Stimulated activated naive B cell treated with anti-CD40 and anti-IgM and Interleukin-4, amounts not matched to agents 10 μg/mL and 1 μg/mL and 100 μg/mL, for 72 hours (primary cell): Measurements from ENCODE around the gene SMARCC2.

ENCODE experiments used
- ATAC-seq, 2 donors: fragments of 150-1000 bp; cut with Tn5 transposase; replicated peaks; 2 replicates each; pipeline ENCODE4 v1.10.0; 2021; ENCODE audit warnings: moderate library complexity in 1 of 2
- DNase-seq: peaks from one replicate; pipeline ENCODE4 v3.0.0; 2021
- H3K27ac Mint-ChIP-seq: one replicate; pipeline ENCODE4 v1.8.0; 2022; ENCODE audit warnings: mild to moderate bottlenecking, mixed read lengths
- H3K27me3 Mint-ChIP-seq, 2 donors: one replicate each; pipeline ENCODE4 v1.8.0; 2022; ENCODE audit warnings: mixed read lengths in 2 of 2
- H3K36me3 Mint-ChIP-seq, 2 donors: one replicate each; pipeline ENCODE4 v1.8.0; 2022; ENCODE audit warnings: mixed read lengths in 2 of 2, mild to moderate bottlenecking in 1 of 2
- H3K4me1 Mint-ChIP-seq, 2 donors: one replicate each; pipeline ENCODE4 v1.8.0; 2022; ENCODE audit warnings: mixed read lengths in 2 of 2, mild to moderate bottlenecking in 1 of 2
- H3K4me3 Mint-ChIP-seq, 2 donors: one replicate each; pipeline ENCODE4 v1.8.0; 2022; ENCODE audit warnings: mild to moderate bottlenecking in 2 of 2, mixed read lengths in 2 of 2, moderate library complexity in 1 of 2
- H3K9me3 Mint-ChIP-seq, 2 donors: one replicate each; pipeline ENCODE4 v1.8.0; 2022; ENCODE audit warnings: mixed read lengths in 2 of 2, mild to moderate bottlenecking in 1 of 2

Gene SMARCC2

DNA sequence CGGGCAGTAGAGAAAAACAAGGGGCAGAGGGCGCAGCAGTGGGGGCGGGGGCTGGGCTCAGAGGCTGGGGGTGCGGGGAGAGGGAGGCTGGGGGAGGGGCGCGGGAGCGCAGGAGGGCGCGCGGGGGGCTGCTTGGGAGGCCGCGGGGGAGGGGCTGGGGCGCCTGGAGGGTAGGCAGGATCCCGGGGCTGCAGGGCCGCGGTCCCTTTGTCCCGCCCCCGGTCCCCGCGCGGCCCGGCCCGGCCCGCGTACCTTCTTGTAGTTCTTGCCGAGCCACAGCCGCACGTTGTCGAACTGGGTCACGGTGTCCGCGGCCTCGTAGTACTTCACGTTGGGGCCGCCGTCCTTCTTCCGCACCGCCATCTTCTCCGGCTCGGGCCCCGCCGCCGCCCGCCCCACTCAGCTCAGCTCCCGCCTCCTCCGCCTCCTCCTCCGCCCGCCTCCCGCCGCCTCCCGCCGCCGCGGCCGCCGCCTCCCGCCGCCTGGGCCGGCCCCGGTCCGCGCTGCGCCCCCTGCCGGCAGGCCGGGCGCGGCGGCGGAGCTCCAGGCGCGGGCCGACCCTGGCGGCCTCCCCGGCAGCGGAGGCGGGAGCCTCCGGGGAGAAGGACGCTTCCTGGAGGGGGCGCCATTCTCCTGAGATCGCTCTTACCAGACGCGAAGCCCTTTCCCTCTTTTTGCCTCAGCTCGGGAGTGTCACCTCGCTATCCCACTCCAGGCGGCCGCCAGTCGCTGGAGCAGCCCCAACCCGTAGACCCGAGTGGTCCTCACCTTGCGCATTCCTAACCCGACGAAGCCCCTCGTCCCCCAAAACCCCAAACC lies at the start of gene SMARCC2:
Gene SMARCC2 (minus strand): TSS at position 385 of the 819 bp plus-strand sequence. CDS start 22 bp downstream, at position 363.
- Mint-ChIP-seq H3K27me3 (peaks cover 0 to 4% of the 10 kb centered on the region in 2 donors), H3K27ac (peak within 1 kb of the TSS; percentile 100), H3K9me3 (no peaks in the 10 kb centered on the region), H3K4me3 (peak within 1 kb of the TSS; percentile 84 to 92), H3K36me3 (peaks cover 17 to 19% of the 10 kb centered on the region in 2 donors), H3K4me1 (peaks cover 29 to 53% of the 10 kb centered on the region in 2 donors)
- ATAC-seq: peak; percentile 84 to 90
- peak; percentile 76 for DNase-seq

DNA sequence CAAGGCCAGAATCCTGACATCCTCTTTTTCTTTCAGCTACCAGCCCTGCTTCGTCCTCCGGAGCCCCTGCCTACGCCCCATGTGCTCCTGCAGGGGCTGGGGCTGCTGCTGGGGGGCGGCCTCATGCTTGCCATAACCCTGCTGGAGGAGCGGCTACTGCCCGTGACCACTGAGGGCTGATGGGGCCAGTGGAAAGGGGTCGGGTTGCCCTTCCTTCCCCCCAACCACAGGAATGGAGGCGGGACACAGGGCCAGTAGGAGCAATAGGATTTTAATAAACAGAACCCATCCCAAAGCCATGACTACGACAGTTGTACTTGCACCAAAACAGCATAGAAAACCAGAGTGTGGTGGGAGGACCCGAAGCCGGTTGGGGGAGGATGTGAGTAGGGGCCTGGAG lies 48.3 kb upstream of the SMARCC2 start:
- Mint-ChIP-seq H3K9me3 (no peaks in the 10 kb centered on the region), H3K36me3 (peaks cover 17 to 42% of the 10 kb centered on the region in 2 donors), H3K27me3 (no peaks in the 10 kb centered on the region), H3K4me3 (no peak overlapping the region), H3K4me1 (peaks cover 7 to 8% of the 10 kb centered on the region in 2 donors), H3K27ac (no peak overlapping the region)
- DNase-seq (no peak), ATAC-seq (no peak)

DNA sequence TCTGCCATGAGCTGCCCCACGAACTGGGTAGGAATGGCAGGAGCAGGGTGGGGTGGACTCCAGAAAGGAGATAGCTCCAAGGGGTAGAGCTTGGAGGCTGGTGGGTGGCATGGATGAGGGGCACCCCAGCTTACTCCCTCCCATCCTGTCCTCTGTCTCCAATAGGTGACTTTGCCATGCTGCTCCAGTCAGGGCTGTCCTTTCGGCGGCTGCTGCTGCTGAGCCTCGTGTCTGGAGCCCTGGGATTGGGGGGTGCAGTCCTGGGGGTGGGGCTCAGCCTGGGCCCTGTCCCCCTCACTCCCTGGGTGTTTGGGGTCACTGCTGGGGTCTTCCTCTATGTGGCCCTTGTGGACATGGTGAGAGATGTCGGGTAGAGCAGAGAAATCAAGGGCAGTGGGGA lies 47.7 kb upstream of the SMARCC2 start:
- peaks cover 12 to 36% of the 10 kb centered on the region in 2 donors for H3K36me3 Mint-ChIP-seq
- H3K27me3 Mint-ChIP-seq: no peaks in the 10 kb centered on the region
- ATAC-seq (no peak), DNase-seq (no peak)
- no peak overlapping the region for H3K27ac Mint-ChIP-seq
- no peaks in the 10 kb centered on the region for H3K9me3 Mint-ChIP-seq
- peaks cover 2% of the 10 kb centered on the region in 2 donors for H3K4me1 Mint-ChIP-seq
- H3K4me3 Mint-ChIP-seq: no peak overlapping the region

DNA sequence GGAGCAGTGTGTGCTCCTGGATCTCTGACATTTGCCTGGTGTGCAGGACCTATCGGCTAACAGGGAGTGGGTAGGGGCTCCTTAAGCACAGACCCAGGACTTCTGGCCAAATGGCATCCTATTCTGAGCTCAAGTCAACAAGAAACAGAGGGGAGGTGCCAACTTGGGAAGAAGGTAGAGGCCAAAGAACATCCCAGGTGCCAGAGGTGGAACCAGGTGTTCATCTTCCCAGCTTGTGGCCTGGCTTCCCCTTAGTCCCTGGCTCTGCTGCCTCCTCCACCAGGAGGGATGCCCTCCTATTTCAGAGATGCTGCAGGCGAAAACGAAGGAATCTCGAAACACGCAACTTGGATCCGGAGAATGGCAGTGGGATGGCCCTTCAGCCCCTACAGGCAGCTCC lies 46.8 kb upstream of the SMARCC2 start:
- H3K9me3 Mint-ChIP-seq: no peaks in the 10 kb centered on the region
- no peak overlapping the region for H3K4me3 Mint-ChIP-seq
- no peak overlapping the region for H3K27ac Mint-ChIP-seq
- DNase-seq: no peak
- ATAC-seq: no peak
- H3K27me3 Mint-ChIP-seq: no peaks in the 10 kb centered on the region
- H3K36me3 Mint-ChIP-seq: peaks cover 7 to 29% of the 10 kb centered on the region in 2 donors
- no peaks in the 10 kb centered on the region for H3K4me1 Mint-ChIP-seq

DNA sequence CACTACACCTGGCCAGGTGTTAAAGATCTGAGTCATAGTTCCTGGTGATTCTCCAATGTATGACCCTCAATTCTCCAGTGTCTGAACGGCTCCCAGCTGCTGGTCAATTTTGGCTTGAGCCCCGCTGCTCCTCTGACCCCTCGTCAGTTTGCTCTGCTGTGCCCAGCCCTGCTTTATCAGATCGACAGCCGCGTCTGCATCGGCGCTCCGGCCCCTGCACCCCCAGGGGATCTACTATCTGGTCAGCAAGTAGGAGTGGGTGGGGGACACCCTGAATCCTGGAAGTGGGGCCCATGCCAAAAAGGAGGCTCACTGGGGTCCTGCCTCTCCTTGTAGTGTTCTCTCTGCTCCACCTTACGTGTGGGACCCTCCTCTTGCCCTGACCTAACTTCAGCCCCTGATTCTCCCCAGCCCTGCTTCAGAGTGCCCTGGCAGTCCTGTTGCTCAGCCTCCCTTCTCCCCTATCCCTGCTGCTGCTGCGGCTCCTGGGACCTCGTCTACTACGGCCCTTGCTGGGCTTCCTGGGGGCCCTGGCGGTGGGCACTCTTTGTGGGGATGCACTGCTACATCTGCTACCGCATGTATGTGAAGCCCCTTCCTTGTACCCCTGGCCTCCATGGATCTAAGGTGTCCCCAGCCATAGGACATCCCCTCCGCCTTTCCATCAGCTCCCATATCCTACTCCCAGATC lies 45.6 kb upstream of the SMARCC2 start:
- peak overlapping the region; percentile 83 for H3K27ac Mint-ChIP-seq
- H3K4me3 Mint-ChIP-seq: no peak overlapping the region
- ATAC-seq: no peak
- peaks cover 4 to 5% of the 10 kb centered on the region in 2 donors for H3K4me1 Mint-ChIP-seq
- H3K9me3 Mint-ChIP-seq: no peaks in the 10 kb centered on the region
- no peak for DNase-seq
- no peaks in the 10 kb centered on the region for H3K27me3 Mint-ChIP-seq
- H3K36me3 Mint-ChIP-seq: peaks cover 2 to 26% of the 10 kb centered on the region in 2 donors

DNA sequence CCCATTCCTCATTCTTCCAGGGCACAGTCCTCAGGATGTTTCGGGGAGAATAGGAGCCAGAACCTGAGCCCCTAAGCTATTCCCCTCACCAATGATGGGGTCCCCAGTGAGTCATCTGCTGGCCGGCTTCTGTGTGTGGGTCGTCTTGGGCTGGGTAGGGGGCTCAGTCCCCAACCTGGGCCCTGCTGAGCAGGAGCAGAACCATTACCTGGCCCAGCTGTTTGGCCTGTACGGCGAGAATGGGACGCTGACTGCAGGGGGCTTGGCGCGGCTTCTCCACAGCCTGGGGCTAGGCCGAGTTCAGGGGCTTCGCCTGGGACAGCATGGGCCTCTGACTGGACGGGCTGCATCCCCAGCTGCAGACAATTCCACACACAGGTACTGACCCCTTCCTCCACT lies 41.9 kb upstream of the SMARCC2 start:
- H3K36me3 Mint-ChIP-seq: peaks cover 11 to 24% of the 10 kb centered on the region in 2 donors
- no peak for DNase-seq
- H3K4me1 Mint-ChIP-seq: peaks cover 4 to 5% of the 10 kb centered on the region in 2 donors
- H3K4me3 Mint-ChIP-seq: no peak overlapping the region
- ATAC-seq: no peak
- H3K27ac Mint-ChIP-seq: no peak overlapping the region
- no peaks in the 10 kb centered on the region for H3K9me3 Mint-ChIP-seq
- no peaks in the 10 kb centered on the region for H3K27me3 Mint-ChIP-seq

DNA sequence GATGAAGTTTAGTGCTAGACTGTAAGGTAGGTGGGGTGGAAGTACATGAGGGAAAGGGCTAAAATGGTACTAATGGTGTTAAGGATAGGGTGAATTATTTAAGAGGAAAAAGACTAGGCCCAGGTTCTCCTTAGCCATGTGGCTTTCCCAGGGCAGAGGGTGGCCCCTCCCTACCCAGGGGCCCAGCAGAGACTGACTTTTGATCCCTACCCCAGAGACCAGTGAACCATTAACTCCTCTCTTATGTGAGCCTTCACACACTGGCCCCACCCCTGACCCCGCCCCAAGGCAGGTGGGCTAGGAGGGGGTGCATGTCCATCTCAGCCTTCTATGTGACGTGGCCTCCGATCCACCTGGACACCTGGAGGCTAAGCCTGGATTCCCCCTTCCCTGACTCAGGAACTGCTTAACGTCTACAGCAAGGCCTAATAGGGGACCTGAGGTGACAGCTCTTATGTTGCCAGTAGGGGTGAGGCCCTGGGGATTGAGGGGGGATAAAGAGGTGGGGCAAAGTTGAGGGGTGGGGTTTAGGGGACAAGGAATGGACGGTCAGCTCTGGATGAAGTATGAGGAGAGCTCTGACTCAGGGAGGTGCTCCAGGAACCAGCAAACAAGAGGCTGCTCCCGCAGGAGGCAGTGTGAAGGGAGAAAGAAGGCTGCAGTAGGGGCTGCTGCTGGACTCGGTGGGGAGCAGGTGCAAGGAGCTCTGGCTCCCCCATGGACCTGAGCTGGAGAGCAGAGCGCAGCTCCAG lies 41.3 kb upstream of the SMARCC2 start:
- Mint-ChIP-seq H3K27ac (peak overlapping the region; percentile 42), H3K4me3 (no peak overlapping the region), H3K27me3 (no peaks in the 10 kb centered on the region), H3K4me1 (peaks cover 4 to 7% of the 10 kb centered on the region in 2 donors), H3K36me3 (peaks cover 13 to 24% of the 10 kb centered on the region in 2 donors), H3K9me3 (no peaks in the 10 kb centered on the region)
- ATAC-seq (no peak), DNase-seq (no peak)

DNA sequence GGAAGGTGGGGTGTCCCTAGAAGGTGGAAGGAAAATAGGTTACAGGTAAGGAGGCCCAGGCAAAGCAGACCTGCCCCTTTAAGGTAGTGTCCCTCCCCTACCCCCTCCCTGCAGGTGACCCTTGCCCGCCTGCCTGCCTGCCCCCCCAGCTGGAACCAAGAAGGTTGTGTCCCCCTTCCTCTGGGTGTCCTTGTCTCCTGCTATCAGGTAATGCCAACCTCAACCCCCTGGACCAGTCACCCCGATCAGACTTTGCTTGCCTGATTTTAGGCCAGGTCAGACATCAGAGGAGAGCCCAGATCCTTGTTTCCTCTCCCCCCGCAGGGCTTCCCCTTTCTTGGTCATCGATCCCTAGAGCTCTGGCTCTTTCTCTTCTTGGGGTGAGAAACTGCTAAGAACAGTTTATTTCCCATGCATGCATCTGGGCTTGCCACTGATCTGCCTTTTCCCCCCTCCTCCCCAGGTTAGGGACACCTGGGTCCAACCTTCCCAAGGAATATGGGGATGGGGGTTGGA lies 40.7 kb upstream of the SMARCC2 start, which contains the start of gene SLC39A5:
Gene SLC39A5 (plus strand): TSS at position 136 of the 516 bp plus-strand sequence. CDS start 1,224 bp downstream, outside the sequence.
- ATAC-seq: no peak
- Mint-ChIP-seq H3K4me1 (peaks cover 11 to 13% of the 10 kb centered on the region in 2 donors), H3K9me3 (no peaks in the 10 kb centered on the region), H3K27me3 (no peaks in the 10 kb centered on the region), H3K36me3 (peaks cover 15 to 28% of the 10 kb centered on the region in 2 donors), H3K27ac (peak within 1 kb of the TSS; percentile 47), H3K4me3 (no peak within 1 kb of the TSS)
- DNase-seq: no peak

DNA sequence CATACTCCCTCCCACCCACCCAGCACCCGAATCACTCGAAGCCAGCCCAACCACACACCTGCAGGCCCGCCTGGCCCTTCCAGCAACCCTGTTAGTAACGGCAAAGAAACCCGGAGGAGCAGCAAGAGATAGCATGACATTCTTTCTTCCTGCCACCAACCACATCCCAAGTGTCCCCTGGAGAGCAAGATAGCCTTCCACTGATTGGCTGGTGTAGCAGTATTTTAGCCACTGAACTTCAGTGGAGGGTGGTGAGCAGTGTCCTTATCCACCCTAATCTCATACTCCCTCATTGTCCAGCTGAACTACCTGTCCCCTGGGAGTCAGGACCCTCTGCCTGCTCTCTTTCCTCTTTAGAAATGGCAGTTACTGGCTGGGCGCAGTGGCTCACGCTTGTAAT lies 39.8 kb upstream of the SMARCC2 start:
- DNase-seq (no peak), ATAC-seq (no peak)
- no peak overlapping the region for H3K4me3 Mint-ChIP-seq
- no peak overlapping the region for H3K27ac Mint-ChIP-seq
- peaks cover 16 to 20% of the 10 kb centered on the region in 2 donors for H3K4me1 Mint-ChIP-seq
- H3K27me3 Mint-ChIP-seq: no peaks in the 10 kb centered on the region
- peaks cover 16 to 28% of the 10 kb centered on the region in 2 donors for H3K36me3 Mint-ChIP-seq
- H3K9me3 Mint-ChIP-seq: no peaks in the 10 kb centered on the region

DNA sequence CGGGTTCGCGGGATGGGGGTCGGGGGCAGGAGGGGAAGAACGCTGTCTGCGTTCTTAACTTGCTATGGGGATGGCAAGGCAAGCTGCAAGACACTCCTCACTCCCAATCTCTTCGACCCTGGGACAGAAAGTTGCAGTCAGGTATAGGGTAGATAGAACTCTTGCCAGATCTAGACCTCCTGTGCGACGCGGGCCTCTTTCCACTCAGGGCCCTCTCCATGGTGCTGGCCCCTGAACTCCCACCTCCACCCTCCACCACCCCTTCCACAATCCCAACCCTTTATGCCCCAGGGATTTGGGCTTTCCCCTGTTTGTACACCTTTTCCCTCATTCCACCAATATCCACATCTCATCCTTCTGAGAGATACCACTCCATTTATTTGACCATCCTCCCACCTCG lies 35.7 kb upstream of the SMARCC2 start:
- H3K4me1 Mint-ChIP-seq: peaks cover 28 to 43% of the 10 kb centered on the region in 2 donors
- DNase-seq: no peak

DNA sequence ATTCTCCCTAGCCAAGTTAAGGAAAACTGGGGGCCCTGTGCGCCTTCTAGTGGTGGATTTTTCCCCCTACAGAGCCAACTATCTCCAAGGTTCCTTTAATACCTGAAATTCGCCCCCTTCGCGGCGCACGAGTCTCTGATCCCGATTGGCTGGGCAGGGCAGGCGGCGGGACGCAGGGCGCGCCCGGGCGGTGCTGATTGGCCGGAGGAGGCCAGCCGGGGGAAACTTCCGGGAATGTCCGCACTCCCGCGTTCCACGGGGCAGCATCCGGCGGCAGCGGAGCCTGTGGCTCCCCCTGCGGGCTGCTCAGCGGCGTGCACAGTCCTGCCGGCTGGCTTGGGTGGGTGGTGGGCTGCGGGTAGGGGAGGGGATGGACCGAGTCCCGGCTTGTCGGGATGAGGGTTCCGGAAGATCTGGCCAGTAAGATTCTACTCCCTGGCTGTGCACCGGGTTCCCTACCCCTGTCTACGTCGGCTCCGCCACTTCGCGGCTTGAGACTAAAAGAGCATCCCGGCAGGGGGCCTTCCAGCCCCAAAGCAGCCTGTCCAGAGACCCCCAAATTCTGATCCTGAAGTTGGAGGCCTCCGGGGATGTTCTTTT lies 34.9 kb upstream of the SMARCC2 start, which contains the start of gene NABP2:
Gene NABP2 (plus strand): TSS at position 241 of the 600 bp plus-strand sequence. CDS start 515 bp downstream, outside the sequence.
- Mint-ChIP-seq H3K27me3 (no peaks in the 10 kb centered on the region), H3K9me3 (no peaks in the 10 kb centered on the region), H3K36me3 (peaks cover 11 to 29% of the 10 kb centered on the region in 2 donors), H3K4me1 (peaks cover 29 to 42% of the 10 kb centered on the region in 2 donors), H3K27ac (peak within 1 kb of the TSS; percentile 91), H3K4me3 (peak within 1 kb of the TSS; percentile 86 to 92)
- DNase-seq: peak; percentile 95
- peak; percentile 83 to 85 for ATAC-seq

More for the DNA sequence above, 35.7 kb upstream of the SMARCC2 start:
- Mint-ChIP-seq H3K9me3 (no peaks in the 10 kb centered on the region), H3K27me3 (no peaks in the 10 kb centered on the region), H3K36me3 (peaks cover 16 to 35% of the 10 kb centered on the region in 2 donors), H3K27ac (peak overlapping the region; percentile 91), H3K4me3 (peak overlapping the region; percentile 86 to 92)
- no peak for ATAC-seq

DNA sequence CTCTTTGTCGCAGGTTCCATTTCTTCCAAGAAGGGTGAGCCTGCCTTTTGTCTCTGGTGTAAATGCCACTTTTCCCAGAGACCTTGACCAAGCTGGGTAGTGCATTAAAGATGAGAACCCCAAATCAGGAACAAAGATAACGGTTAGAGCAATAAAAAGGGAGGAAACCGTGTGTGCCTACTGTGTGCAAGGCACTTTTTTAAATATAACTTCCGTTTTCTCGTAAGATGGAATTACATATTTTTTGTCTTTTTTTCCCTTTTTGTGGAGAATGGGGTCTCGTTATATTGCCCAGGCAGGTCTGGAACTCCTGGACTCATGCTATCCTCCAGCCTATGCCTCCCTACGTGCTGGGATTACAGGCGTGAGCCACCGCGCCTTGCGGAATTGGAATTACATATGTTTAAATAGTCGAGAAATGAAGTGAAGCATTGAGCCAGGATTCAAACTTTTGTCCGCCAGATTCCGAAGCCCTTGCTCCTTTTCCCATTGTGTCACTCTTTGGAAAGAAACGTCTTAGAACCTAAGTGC lies 34.4 kb upstream of the SMARCC2 start:
- Mint-ChIP-seq H3K9me3 (no peaks in the 10 kb centered on the region), H3K4me1 (peaks cover 29 to 42% of the 10 kb centered on the region in 2 donors)
- DNase-seq: no peak

DNA sequence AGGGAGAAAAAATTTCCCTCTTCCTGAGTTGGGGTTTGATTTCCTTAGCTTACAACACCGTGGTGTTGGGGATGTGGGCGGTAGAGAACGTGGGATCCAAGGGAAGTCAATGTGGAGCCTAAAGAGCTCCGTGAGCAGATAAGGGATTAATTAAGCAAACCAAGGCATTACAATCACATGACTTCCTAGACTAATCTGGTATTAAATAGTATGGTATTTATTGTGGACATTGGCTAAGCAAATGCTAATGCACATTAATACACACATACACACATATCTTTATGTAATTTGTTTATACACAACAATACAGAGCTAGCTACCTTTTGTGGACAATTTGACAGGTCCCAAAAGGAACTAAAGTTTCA lies 33.2 kb upstream of the SMARCC2 start:
- DNase-seq: no peak
- no peak for ATAC-seq
- Mint-ChIP-seq H3K4me3 (peak overlapping the region; percentile 92 to 96), H3K36me3 (peaks cover 9 to 24% of the 10 kb centered on the region in 2 donors), H3K27me3 (no peaks in the 10 kb centered on the region), H3K27ac (peak overlapping the region; percentile 99), H3K4me1 (peaks cover 29 to 42% of the 10 kb centered on the region in 2 donors), H3K9me3 (no peaks in the 10 kb centered on the region)

More for the DNA sequence above, 34.4 kb upstream of the SMARCC2 start:
- H3K27ac Mint-ChIP-seq: peak overlapping the region; percentile 76
- H3K36me3 Mint-ChIP-seq: peaks cover 9 to 27% of the 10 kb centered on the region in 2 donors
- H3K4me3 Mint-ChIP-seq: peak overlapping the region; percentile 86 to 92
- ATAC-seq: no peak
- H3K27me3 Mint-ChIP-seq: no peaks in the 10 kb centered on the region
